Bronchial epithelial cell (primary cell): ENCODE data around the gene NDE1. TPM values are rescaled to one million over a fixed set of nuclear protein-coding genes. Genes with fewer than 3 reads are reported as not detected.

Source experiments
- DNase-seq: peaks from one replicate; pipeline ENCODE4 v3.0.0-alpha.2; 2010; ENCODE audit warnings: low read depth
- FAIRE-seq: peaks from 2 replicates; lab custom pipeline; 2011; peaks lifted over from hg19 to GRCh38; lab: Jason Lieb, UNC
- H3K27me3 ChIP-seq: 2 replicates; pipeline ENCODE4 v1.5.1; 2011; ENCODE audit warnings: low read length; ENCODE audit not compliant: control insufficient read depth, insufficient read depth
- H3K36me3 ChIP-seq: 2 replicates; pipeline ENCODE4 v1.5.1; 2011; ENCODE audit warnings: low read length; ENCODE audit not compliant: control insufficient read depth, insufficient read depth
- H3K4me3 ChIP-seq: 2 replicates; pipeline ENCODE4 v1.5.1; 2011; ENCODE audit warnings: mild to moderate bottlenecking, low read depth, low read length, control low read depth
- total RNA-seq: library from RNA; depleted of rRNA; stranded (reverse); fragments of >200 nt; gene quantifications from 2 replicates; pipeline ENCODE4 v1.2.1, GENCODE V29; 2014
- TF ChIP-seq, protein P1 (sequence below): IDR thresholded peaks from 2 replicates; pipeline ENCODE4 v1.5.1; 2011; ENCODE audit warnings: mild to moderate bottlenecking, moderate library complexity, low read length, control low read depth, inconsistent platforms; ENCODE audit not compliant: insufficient read depth, severe bottlenecking

NDE1 gene
- total RNA-seq, 1 donor from 2014 or later = 74.2 TPM

DNA sequence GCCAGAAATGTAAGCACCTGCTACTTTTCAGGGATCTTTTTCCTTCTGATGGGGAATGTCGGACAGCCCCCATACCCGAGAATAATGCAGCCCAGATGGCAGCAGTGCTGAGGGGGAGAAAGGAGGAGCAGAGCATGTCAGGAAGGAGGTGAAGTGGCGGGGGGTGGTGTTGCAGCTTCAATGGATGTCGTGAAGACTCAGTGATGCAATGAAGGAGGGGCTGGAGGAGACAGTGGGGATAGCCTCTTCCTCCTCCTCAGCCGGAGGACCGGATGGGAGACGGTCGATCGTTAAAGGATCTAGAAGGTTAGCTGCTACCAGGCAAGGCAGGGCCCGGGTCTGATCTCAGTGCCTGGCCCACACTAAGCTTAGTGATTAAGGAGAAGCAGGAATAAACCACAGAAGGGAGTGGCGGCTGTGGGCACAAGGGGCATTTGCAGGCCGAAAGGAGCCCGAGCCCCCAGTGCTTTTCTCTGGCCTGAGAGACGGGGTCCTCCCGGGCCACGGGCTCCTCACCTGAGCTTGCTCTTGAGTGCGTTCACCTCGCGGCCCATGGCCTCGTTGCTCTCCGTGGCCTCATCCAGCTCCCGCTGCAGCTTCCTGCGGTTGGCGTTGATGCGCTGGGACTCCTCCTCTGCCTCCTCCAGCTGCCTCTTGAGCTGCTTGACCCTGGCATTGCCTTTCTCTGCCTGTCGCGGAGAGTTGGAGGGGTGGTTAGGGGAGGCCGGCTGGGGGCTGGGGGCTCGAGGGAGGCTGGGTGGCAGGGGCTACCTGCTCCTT, 64.5 kb downstream of the NDE1 start:
- TF ChIP-seq, protein P1, sequence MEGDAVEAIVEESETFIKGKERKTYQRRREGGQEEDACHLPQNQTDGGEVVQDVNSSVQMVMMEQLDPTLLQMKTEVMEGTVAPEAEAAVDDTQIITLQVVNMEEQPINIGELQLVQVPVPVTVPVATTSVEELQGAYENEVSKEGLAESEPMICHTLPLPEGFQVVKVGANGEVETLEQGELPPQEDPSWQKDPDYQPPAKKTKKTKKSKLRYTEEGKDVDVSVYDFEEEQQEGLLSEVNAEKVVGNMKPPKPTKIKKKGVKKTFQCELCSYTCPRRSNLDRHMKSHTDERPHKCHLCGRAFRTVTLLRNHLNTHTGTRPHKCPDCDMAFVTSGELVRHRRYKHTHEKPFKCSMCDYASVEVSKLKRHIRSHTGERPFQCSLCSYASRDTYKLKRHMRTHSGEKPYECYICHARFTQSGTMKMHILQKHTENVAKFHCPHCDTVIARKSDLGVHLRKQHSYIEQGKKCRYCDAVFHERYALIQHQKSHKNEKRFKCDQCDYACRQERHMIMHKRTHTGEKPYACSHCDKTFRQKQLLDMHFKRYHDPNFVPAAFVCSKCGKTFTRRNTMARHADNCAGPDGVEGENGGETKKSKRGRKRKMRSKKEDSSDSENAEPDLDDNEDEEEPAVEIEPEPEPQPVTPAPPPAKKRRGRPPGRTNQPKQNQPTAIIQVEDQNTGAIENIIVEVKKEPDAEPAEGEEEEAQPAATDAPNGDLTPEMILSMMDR = no peak
- Histone ChIP-seq H3K4me3 (no peak overlapping the region), H3K27me3 (no peaks in the 10 kb centered on the region), H3K36me3 (peaks cover 19% of the 10 kb centered on the region)
- no peak for FAIRE-seq
- DNase-seq = no peak

GRCh38 chr16:15715221-15715620, 65.2 kb downstream of the NDE1 start:
- no peak overlapping the region for H3K4me3 ChIP-seq
- DNase-seq = no peak
- TF ChIP-seq, protein P1 = no peak
- no peaks in the 10 kb centered on the region for H3K27me3 ChIP-seq
- no peak for FAIRE-seq
- peaks cover 17% of the 10 kb centered on the region for H3K36me3 ChIP-seq

DNA sequence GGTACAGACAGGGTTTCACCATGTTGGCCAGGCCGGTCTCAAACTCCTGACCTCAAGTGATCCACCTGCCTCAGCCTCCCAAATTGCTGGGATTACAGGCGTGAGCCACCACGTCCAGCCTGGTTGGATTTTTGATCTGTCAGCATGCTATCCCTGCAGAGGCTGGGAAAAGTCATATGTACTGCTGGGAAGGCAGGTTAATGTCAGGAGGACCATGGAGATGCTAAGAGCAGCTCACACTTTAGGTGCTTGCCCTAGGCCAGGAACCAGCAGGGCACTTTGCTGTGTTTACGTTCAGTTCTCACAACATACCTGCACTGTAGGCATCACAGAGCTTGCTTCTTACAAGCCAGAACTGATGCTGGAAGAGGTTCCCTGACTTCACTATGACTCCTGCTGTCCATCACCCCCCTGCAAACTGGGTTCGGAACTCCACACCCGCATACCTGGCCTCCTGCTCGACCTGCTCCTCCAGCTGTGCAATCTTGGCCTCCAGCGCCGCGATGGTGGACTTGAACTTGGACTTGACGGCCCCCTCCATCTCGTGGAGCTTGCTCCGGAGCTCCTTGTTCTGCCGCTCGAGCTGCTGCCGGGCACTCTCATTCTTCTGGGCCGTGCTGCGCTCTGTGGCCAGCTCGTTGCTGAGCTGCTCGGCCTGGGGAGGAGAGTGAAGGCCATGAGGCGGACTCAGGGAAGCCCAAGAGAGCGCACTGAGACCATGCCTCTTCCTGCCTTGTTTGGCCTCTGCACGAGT, 66.8 kb downstream of the NDE1 start:
- FAIRE-seq (peak; percentile 32), DNase-seq (no peak)
- Histone ChIP-seq H3K36me3 (peaks cover 21% of the 10 kb centered on the region), H3K4me3 (no peak overlapping the region), H3K27me3 (no peaks in the 10 kb centered on the region)
- TF ChIP-seq, protein P1 = no peak

DNA sequence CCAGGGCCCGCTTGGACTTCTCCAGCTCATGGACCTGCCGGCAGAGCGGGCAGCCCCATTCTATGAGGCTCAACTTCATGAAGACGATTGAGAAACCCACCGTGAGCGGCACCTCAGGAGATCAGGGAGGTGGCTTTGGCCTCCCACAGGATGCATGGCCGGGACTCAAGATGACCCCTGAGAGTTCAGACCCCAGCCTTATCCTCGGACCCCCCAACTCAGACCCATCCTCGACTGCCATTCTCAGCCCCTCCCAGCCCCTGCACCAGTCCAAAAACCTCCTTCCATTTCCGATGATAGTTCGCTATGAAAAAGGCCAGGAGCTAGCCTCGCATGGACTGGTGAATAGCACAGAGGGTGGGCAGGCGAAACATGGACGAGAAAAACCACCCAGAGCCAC, 71.0 kb downstream of the NDE1 start:
- no peak for FAIRE-seq
- H3K4me3 ChIP-seq = no peak overlapping the region
- no peak for DNase-seq
- TF ChIP-seq, protein P1 = no peak
- H3K27me3 ChIP-seq = no peaks in the 10 kb centered on the region
- peaks cover 28% of the 10 kb centered on the region for H3K36me3 ChIP-seq

DNA sequence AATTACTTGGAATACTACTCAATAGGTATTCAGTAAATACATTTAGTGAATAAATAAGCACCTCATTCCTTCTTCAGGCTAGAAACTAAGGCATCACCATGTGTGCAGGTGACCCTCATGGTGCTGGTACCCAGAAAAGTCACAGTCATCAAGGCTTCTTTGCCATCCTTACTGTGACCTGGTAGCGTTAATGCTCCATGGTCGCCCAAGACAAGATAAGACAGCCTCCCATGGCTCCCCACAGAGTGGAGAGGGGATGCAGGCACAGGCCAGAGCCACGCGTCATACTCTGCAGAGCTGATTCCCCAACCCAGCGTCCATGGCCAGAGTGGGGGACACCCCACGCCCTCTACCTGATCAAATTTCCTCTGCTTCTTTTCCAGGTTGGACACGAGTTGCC, 73.8 kb downstream of the NDE1 start:
- Histone ChIP-seq H3K27me3 (no peaks in the 10 kb centered on the region), H3K4me3 (no peak overlapping the region), H3K36me3 (peaks cover 23% of the 10 kb centered on the region)
- no peak for DNase-seq
- TF ChIP-seq, protein P1 = no peak
- FAIRE-seq = no peak
